ENCODE data around the gene SEC62.

DNA sequence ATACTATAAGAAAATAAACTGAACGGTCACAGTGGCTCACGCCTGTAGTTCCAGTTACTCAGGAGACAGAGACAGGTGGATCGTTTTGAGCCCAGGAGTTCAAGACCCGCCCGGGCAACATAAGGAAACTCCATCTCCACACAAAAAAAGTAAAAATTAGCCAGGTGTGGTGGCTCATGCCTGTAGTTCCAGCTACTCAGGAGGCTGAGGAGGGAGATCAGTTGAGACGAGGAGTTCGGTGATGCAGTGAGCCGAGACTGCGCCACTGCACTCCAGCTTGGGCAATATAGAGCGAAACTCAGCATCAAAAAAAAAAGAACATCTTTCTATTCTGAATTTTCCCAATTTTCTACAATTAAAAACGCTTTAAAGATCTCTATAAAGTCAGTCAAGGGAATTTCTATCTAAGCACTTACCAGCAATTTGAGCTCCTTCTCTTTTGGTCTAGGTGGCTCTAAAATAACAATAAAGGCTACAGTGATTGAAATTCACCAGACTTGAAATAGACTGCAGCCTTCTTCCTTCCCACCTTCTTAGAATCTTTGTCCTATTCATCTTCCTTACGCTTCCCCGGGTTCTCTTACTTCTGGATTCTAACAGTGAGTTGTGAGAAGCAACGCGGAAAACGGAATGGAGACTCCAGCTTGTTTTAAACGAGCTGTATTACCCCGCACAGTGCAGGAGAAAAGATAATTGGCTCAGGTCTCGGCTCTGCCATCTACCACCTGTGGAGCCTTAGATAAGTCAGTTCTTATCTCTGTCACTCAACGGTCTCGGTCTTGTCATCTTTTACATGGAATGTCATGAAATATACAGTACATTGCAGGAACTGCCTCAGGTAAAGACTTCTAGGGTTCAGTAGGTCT lies 812 bp upstream of the SEC62 start:
- no peak for TF ChIP-seq POLR2A (IDR thresholded peaks at IDR 0.05; ENCODE audit: extremely low read depth, insufficient read length)
- TF ChIP-seq, protein P1, sequence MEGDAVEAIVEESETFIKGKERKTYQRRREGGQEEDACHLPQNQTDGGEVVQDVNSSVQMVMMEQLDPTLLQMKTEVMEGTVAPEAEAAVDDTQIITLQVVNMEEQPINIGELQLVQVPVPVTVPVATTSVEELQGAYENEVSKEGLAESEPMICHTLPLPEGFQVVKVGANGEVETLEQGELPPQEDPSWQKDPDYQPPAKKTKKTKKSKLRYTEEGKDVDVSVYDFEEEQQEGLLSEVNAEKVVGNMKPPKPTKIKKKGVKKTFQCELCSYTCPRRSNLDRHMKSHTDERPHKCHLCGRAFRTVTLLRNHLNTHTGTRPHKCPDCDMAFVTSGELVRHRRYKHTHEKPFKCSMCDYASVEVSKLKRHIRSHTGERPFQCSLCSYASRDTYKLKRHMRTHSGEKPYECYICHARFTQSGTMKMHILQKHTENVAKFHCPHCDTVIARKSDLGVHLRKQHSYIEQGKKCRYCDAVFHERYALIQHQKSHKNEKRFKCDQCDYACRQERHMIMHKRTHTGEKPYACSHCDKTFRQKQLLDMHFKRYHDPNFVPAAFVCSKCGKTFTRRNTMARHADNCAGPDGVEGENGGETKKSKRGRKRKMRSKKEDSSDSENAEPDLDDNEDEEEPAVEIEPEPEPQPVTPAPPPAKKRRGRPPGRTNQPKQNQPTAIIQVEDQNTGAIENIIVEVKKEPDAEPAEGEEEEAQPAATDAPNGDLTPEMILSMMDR (IDR thresholded peaks at IDR 0.05; ENCODE audit: low read depth, low read length): no peak
- TF ChIP-seq MYC (IDR thresholded peaks at IDR 0.05; ENCODE audit: low read depth, low read length): no peak

Data from NB4 (cell line).